NK-92 treated with Interleukin-12 subunit alpha and Interleukin-12 subunit beta, amount 100 ng/mL, for 24 hours (cell line): Measurements from ENCODE around the gene OGDH.

Experiments
- DNase-seq: peaks from one replicate; lab custom pipeline; 2025; lab: John Stamatoyannopoulos, UW

OGDH gene

GRCh38 chr7:44618753-44619152 lies 12.3 kb downstream of the OGDH start:
- no peak for DNase-seq

GRCh38 chr7:44621034-44621749 lies 14.8 kb downstream of the OGDH start:
- no peak for DNase-seq

- no peak for DNase-seq
Measured at GRCh38 chr7:44621750-44622103, 15.3 kb downstream of the OGDH start.

GRCh38 chr7:44622342-44623151 lies 16.1 kb downstream of the OGDH start:
- DNase-seq = no peak

- DNase-seq = no peak
Measured at GRCh38 chr7:44624318-44624717, 17.9 kb downstream of the OGDH start.

GRCh38 chr7:44625526-44626471 lies 19.4 kb downstream of the OGDH start:
- no peak for DNase-seq

- DNase-seq = no peak
Measured at GRCh38 chr7:44626620-44627019, 20.2 kb downstream of the OGDH start.

- no peak for DNase-seq
Measured at GRCh38 chr7:44629829-44630522, 23.5 kb downstream of the OGDH start.

GRCh38 chr7:44630792-44631457 lies 24.5 kb downstream of the OGDH start:
- DNase-seq = no peak

GRCh38 chr7:44631458-44632115 lies 25.2 kb downstream of the OGDH start:
- DNase-seq = no peak

- no peak for DNase-seq
Measured at GRCh38 chr7:44632196-44632595, 25.8 kb downstream of the OGDH start.

- no peak for DNase-seq
Measured at GRCh38 chr7:44633254-44634186, 27.1 kb downstream of the OGDH start.

- no peak for DNase-seq
Measured at GRCh38 chr7:44634187-44634838, 27.9 kb downstream of the OGDH start.

GRCh38 chr7:44634839-44635591 lies 28.6 kb downstream of the OGDH start:
- no peak for DNase-seq

- no peak for DNase-seq
Measured at GRCh38 chr7:44636041-44636584, 29.7 kb downstream of the OGDH start.

- no peak for DNase-seq
Measured at GRCh38 chr7:44636926-44637325, 30.5 kb downstream of the OGDH start.

GRCh38 chr7:44637788-44638594 lies 31.6 kb downstream of the OGDH start:
- DNase-seq = peak; percentile 50
